Activated gamma-delta T cell treated with Interleukin-2 at 50 U/mL for 16 hours (primary cell): ENCODE measurements around the gene TMEM97.

Experiments used
- DNase-seq: peaks from one replicate; pipeline ENCODE4 v3.0.0-alpha.2; 2020

TMEM97 gene

GRCh38 chr17:28367641-28368305 lies 48.8 kb downstream of the TMEM97 start:
- no peak for DNase-seq

GRCh38 chr17:28368306-28368831 lies 49.4 kb downstream of the TMEM97 start:
- no peak for DNase-seq

- no peak for DNase-seq
Measured at GRCh38 chr17:28368915-28369683, 50.1 kb downstream of the TMEM97 start.

- no peak for DNase-seq
Measured at GRCh38 chr17:28369684-28370034, 50.7 kb downstream of the TMEM97 start.

GRCh38 chr17:28370035-28370743 lies 51.2 kb downstream of the TMEM97 start, which contains the start of gene VTN:
VTN (minus strand) TSS chr17:28370307; CDS start chr17:28370203, 104 bp downstream.
- no peak for DNase-seq

- no peak for DNase-seq
Measured at GRCh38 chr17:28370744-28371103, 51.7 kb downstream of the TMEM97 start.

- peak; percentile 77 for DNase-seq
Measured at GRCh38 chr17:28371245-28372202, 52.5 kb downstream of the TMEM97 start, which contains the start of gene SARM1. SARM1 (plus strand) TSS chr17:28371694; CDS start chr17:28372033, 339 bp downstream.

GRCh38 chr17:28372203-28372944 lies 53.4 kb downstream of the TMEM97 start:
- DNase-seq: no peak

GRCh38 chr17:28372945-28373274 lies 53.9 kb downstream of the TMEM97 start:
- no peak for DNase-seq
